Stomach smooth muscle (tissue), 2 donors: ENCODE data around the gene SPAG7.
"Not testable (repeated sequence)": the region's sequence is repeated elsewhere in the genome, so short reads cannot be mapped to it uniquely, and the experiment has no call there.

ENCODE experiments used
- H3K27ac ChIP-seq: one replicate; pipeline ENCODE4 v1.7.0; 2013; ENCODE audit warnings: mild to moderate bottlenecking, low read length, inconsistent platforms
- H3K27me3 ChIP-seq, 2 donors: one replicate each; pipeline ENCODE4 v1.7.0; 2013; ENCODE audit warnings: low read length in 2 of 2; ENCODE audit not compliant: insufficient read depth in 2 of 2, control insufficient read depth in 1 of 2
- H3K36me3 ChIP-seq, 2 donors: one replicate each; pipeline ENCODE4 v1.7.0; 2013; ENCODE audit warnings: low read length in 2 of 2; ENCODE audit not compliant: control insufficient read depth in 2 of 2, insufficient read depth in 2 of 2
- H3K4me1 ChIP-seq: one replicate; pipeline ENCODE4 v1.7.0; 2013; ENCODE audit warnings: low read length; ENCODE audit not compliant: control insufficient read depth, insufficient read depth
- H3K4me3 ChIP-seq, 2 donors: one replicate each; pipeline ENCODE4 v1.7.0; 2013; ENCODE audit warnings: low read length in 2 of 2
- H3K9ac ChIP-seq, 2 donors: one replicate each; pipeline ENCODE4 v1.7.0; 2013; ENCODE audit warnings: low read length in 2 of 2, mild to moderate bottlenecking in 1 of 2
- H3K9me3 ChIP-seq, 2 donors: one replicate each; pipeline ENCODE4 v1.7.0; 2013; ENCODE audit warnings: low read length in 2 of 2; ENCODE audit not compliant: control insufficient read depth in 2 of 2
- donor health status: healthy.
- donor health status: Pancreatic carcinoma.

SPAG7 gene

GRCh38 chr17:4935650-4936049 lies 32.0 kb downstream of the SPAG7 start:
- Histone ChIP-seq H3K9me3 (no peaks in the 10 kb centered on the region), H3K27ac (no peak overlapping the region), H3K36me3 (peaks cover 19 to 20% of the 10 kb centered on the region in 2 donors), H3K4me1 (peaks cover 28% of the 10 kb centered on the region), H3K27me3 (no peaks in the 10 kb centered on the region), H3K9ac (no peak overlapping the region), H3K4me3 (no peak overlapping the region)

- peak overlapping the region; percentile 49 for H3K27ac ChIP-seq
- peaks cover 25% of the 10 kb centered on the region for H3K4me1 ChIP-seq
- no peaks in the 10 kb centered on the region for H3K9me3 ChIP-seq
- H3K4me3 ChIP-seq, result peak overlapping the region in 1 of 2 donors; percentile 47
- H3K27me3 ChIP-seq, result no peaks in the 10 kb centered on the region
- peaks cover 19 to 20% of the 10 kb centered on the region in 2 donors for H3K36me3 ChIP-seq
- peak overlapping the region; percentile 12 to 47 for H3K9ac ChIP-seq
Observed at GRCh38 chr17:4934173-4934979, 33.2 kb downstream of the SPAG7 start.

GRCh38 chr17:4933646-4934045 lies 34.0 kb downstream of the SPAG7 start:
- no peaks in the 10 kb centered on the region for H3K27me3 ChIP-seq
- peak overlapping the region in 1 of 2 donors; percentile 47 for H3K4me3 ChIP-seq
- no peaks in the 10 kb centered on the region for H3K9me3 ChIP-seq
- H3K9ac ChIP-seq, result peak overlapping the region in 1 of 2 donors; percentile 12
- peaks cover 17% of the 10 kb centered on the region for H3K4me1 ChIP-seq
- no peak overlapping the region for H3K27ac ChIP-seq
- H3K36me3 ChIP-seq, result peaks cover 19 to 20% of the 10 kb centered on the region in 2 donors

GRCh38 chr17:4932756-4933155 lies 34.9 kb downstream of the SPAG7 start:
- H3K9ac ChIP-seq, result no peak overlapping the region
- H3K4me3 ChIP-seq, result no peak overlapping the region
- H3K27ac ChIP-seq, result no peak overlapping the region
- no peaks in the 10 kb centered on the region for H3K27me3 ChIP-seq
- H3K4me1 ChIP-seq, result peaks cover 9% of the 10 kb centered on the region
- H3K36me3 ChIP-seq, result peaks cover 10 to 16% of the 10 kb centered on the region in 2 donors
- no peaks in the 10 kb centered on the region for H3K9me3 ChIP-seq

GRCh38 chr17:4931963-4932362 lies 35.7 kb downstream of the SPAG7 start, which contains the start of gene GP1BA:
Gene GP1BA (plus strand): TSS chr17:4932277. CDS start chr17:4932605, 328 bp downstream.
- no peaks in the 10 kb centered on the region for H3K9me3 ChIP-seq
- no peak within 1 kb of the TSS for H3K4me3 ChIP-seq
- peaks cover 9% of the 10 kb centered on the region for H3K4me1 ChIP-seq
- no peak within 1 kb of the TSS for H3K27ac ChIP-seq
- H3K36me3 ChIP-seq, result peaks cover 2 to 8% of the 10 kb centered on the region in 2 donors
- H3K9ac ChIP-seq, result no peak within 1 kb of the TSS
- H3K27me3 ChIP-seq, result no peaks in the 10 kb centered on the region

DNA sequence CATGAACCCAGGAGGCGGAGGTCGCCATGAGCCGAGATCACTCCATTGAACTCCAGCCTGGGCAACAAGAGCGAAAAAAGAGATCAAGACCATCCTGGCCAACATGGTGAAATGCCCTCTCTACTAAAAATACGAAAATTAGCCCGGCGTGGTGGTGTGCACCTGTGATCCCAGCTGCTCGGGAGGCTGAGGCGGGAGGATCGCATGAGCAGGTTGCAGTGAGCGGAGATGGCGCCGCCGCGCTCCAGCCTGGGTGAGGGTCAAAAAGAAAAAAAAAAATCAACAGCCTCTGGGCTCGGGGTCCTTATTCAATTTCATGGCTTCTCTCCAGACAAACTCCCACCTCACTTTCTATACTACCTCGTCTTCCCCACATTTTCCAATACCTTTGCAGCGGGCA lies 38.7 kb downstream of the SPAG7 start:
- H3K4me3 ChIP-seq, result no peak overlapping the region
- no peak overlapping the region for H3K9ac ChIP-seq
- no peak overlapping the region for H3K27ac ChIP-seq
- no peaks in the 10 kb centered on the region for H3K9me3 ChIP-seq
- no peaks in the 10 kb centered on the region for H3K27me3 ChIP-seq
- H3K4me1 ChIP-seq, result peaks cover under 1% of the 10 kb centered on the region
- no peaks in the 10 kb centered on the region for H3K36me3 ChIP-seq

- not testable (repeated sequence) for H3K27me3 ChIP-seq, H3K9ac ChIP-seq, H3K27ac ChIP-seq, H3K9me3 ChIP-seq, H3K4me3 ChIP-seq, H3K36me3 ChIP-seq, H3K4me1 ChIP-seq
Observed at GRCh38 chr17:4926577-4927335, 40.9 kb downstream of the SPAG7 start.

GRCh38 chr17:4921320-4921719 lies 46.3 kb downstream of the SPAG7 start:
- no peaks in the 10 kb centered on the region for H3K9me3 ChIP-seq
- no peak overlapping the region for H3K27ac ChIP-seq

GRCh38 chr17:4920351-4921048 lies 47.1 kb downstream of the SPAG7 start:
- Histone ChIP-seq H3K27ac (no peak overlapping the region), H3K4me1 (no peaks in the 10 kb centered on the region), H3K36me3 (no peaks in the 10 kb centered on the region), H3K9me3 (no peaks in the 10 kb centered on the region), H3K9ac (no peak overlapping the region), H3K27me3 (no peaks in the 10 kb centered on the region), H3K4me3 (no peak overlapping the region)

More at GRCh38 chr17:4921320-4921719, 46.3 kb downstream of the SPAG7 start:
- H3K9ac ChIP-seq, result no peak overlapping the region
- no peaks in the 10 kb centered on the region for H3K27me3 ChIP-seq
- no peaks in the 10 kb centered on the region for H3K4me1 ChIP-seq
- H3K36me3 ChIP-seq, result no peaks in the 10 kb centered on the region
- no peak overlapping the region for H3K4me3 ChIP-seq

DNA sequence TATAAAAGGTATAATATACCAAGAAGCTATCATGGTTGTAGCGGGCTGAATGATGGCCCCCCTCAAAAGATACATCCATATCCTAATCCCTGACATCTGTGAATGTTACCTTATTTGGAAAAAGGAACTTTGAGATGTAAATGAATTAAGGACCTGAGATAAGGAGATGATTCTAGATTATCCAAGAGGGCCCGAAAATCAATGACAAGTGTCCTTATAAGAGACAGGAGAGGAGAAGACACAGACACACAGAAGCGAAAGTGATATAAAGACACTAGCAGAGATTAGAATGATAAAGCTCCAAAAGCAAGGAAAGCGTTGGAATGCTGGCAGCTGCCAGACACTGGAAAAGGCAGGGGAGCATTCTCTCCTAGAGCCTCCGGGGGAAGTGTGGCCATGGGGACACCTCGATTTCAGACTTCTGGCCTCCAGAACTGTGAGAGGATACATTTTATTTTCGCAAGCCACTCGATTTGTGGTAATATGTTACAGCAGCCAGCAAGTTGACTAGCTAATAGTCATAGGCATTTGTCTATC lies 48.0 kb downstream of the SPAG7 start:
- H3K27me3 ChIP-seq, result no peaks in the 10 kb centered on the region
- H3K9ac ChIP-seq, result no peak overlapping the region
- H3K9me3 ChIP-seq, result no peaks in the 10 kb centered on the region
- no peak overlapping the region for H3K4me3 ChIP-seq
- no peaks in the 10 kb centered on the region for H3K36me3 ChIP-seq
- H3K4me1 ChIP-seq, result no peaks in the 10 kb centered on the region
- H3K27ac ChIP-seq, result no peak overlapping the region
